Liver (tissue), 9 donors: ENCODE results near the gene ELN. TPM values are rescaled to one million over a fixed set of nuclear protein-coding genes. Genes with fewer than 3 reads are reported as not detected.

Source experiments
- DNase-seq: peaks from one replicate; pipeline ENCODE4 v3.0.0-alpha.2; 2017; ENCODE audit warnings: low spot score
- H3K27ac ChIP-seq, 2 donors: one replicate each; pipeline ENCODE4 v1.7.0; 2013; ENCODE audit warnings: inconsistent platforms in 2 of 2, low read length in 2 of 2, control low read depth in 1 of 2, low read depth in 1 of 2, mild to moderate bottlenecking in 1 of 2
- H3K27me3 ChIP-seq, 4 donors: one replicate each; pipeline versions ENCODE4 v1.6.1 to v1.7.0; 2013; ENCODE audit warnings: low read length in 3 of 4, inconsistent platforms in 1 of 4, mild to moderate bottlenecking in 1 of 4, moderate library complexity in 1 of 4; ENCODE audit not compliant: control insufficient read depth in 4 of 4, insufficient read depth in 4 of 4
- H3K36me3 ChIP-seq, 4 donors: one replicate each; pipeline versions ENCODE4 v1.6.1 to v1.7.0; 2013; ENCODE audit warnings: low read length in 3 of 4, mild to moderate bottlenecking in 3 of 4, low read depth in 1 of 4, moderate library complexity in 1 of 4; ENCODE audit not compliant: control insufficient read depth in 4 of 4, insufficient read depth in 3 of 4
- H3K4me1 ChIP-seq, 4 donors: one replicate each; pipeline versions ENCODE4 v1.6.1 to v1.7.0; 2013; ENCODE audit warnings: low read length in 3 of 4, mild to moderate bottlenecking in 3 of 4, moderate library complexity in 1 of 4; ENCODE audit not compliant: control insufficient read depth in 4 of 4, insufficient read depth in 4 of 4
- H3K4me3 ChIP-seq, 3 donors: one replicate each; pipeline versions ENCODE4 v1.6.1 to v1.7.0; 2013; ENCODE audit warnings: low read length in 3 of 3, control low read depth in 1 of 3, low read depth in 1 of 3, mild to moderate bottlenecking in 1 of 3
- H3K9ac ChIP-seq, 2 donors: one replicate each; pipeline ENCODE4 v1.7.0; 2013; ENCODE audit warnings: low read length in 2 of 2, mild to moderate bottlenecking in 2 of 2, moderate library complexity in 2 of 2, control low read depth in 1 of 2, low read depth in 1 of 2
- H3K9me3 ChIP-seq, 4 donors: one replicate each; pipeline versions ENCODE4 v1.6.1 to v1.7.0; 2013; ENCODE audit warnings: low read length in 3 of 4; ENCODE audit not compliant: control insufficient read depth in 4 of 4
- ATF3 ChIP-seq: IDR thresholded peaks from 2 replicates; pipeline ENCODE4 v1.6.1; 2016; ENCODE audit warnings: antibody characterized with exemption
- CTCF ChIP-seq: fragments of 150-350 bp; IDR thresholded peaks from 2 replicates; pipeline ENCODE4 v1.5.1; 2017; ENCODE audit warnings: improper control_type of control experiment, low read depth, low read length; ENCODE audit not compliant: missing input control
- EGR1 ChIP-seq, 2 donors: IDR thresholded peaks; 2 replicates each; pipeline ENCODE4 v1.6.1; 2016 to 2018; ENCODE audit warnings: antibody characterized with exemption in 2 of 2, low read depth in 2 of 2
- FOXA1 ChIP-seq: IDR thresholded peaks from 2 replicates; pipeline ENCODE4 v1.6.1; 2016; ENCODE audit warnings: antibody characterized with exemption
- FOXA2 ChIP-seq: IDR thresholded peaks from 2 replicates; pipeline ENCODE4 v1.6.1; 2016; ENCODE audit warnings: antibody characterized with exemption
- GABPA ChIP-seq, 2 donors: IDR thresholded peaks in 1 of 2; conservative IDR thresholded peaks in 1 of 2; 2 replicates each; pipeline ENCODE4 v1.6.1; 2016; ENCODE audit warnings: antibody characterized with exemption in 2 of 2, mild to moderate bottlenecking in 1 of 2, moderate library complexity in 1 of 2
- HNF4A ChIP-seq, 2 donors: conservative IDR thresholded peaks; 2 replicates each; pipeline ENCODE4 v1.6.1; 2016; ENCODE audit warnings: antibody characterized with exemption in 2 of 2, mild to moderate bottlenecking in 2 of 2
- HNF4G ChIP-seq: IDR thresholded peaks from 2 replicates; pipeline ENCODE4 v1.6.1; 2016; ENCODE audit warnings: antibody characterized with exemption
- JUND ChIP-seq, 2 donors: IDR thresholded peaks; 2 replicates each; pipeline ENCODE4 v1.6.1; 2016; ENCODE audit warnings: antibody characterized with exemption in 2 of 2
- MAX ChIP-seq: IDR thresholded peaks from 2 replicates; pipeline ENCODE4 v1.6.1; 2016; ENCODE audit warnings: antibody characterized with exemption
- NR2F2 ChIP-seq: IDR thresholded peaks from 2 replicates; pipeline ENCODE4 v1.6.1; 2016; ENCODE audit warnings: antibody characterized with exemption
- RAD21 ChIP-seq, 2 donors: IDR thresholded peaks; 2 replicates each; pipeline ENCODE4 v1.6.1; 2016; ENCODE audit warnings: antibody characterized with exemption in 2 of 2, mild to moderate bottlenecking in 2 of 2
- REST ChIP-seq: IDR thresholded peaks from 2 replicates; pipeline ENCODE4 v1.6.1; 2016; ENCODE audit warnings: antibody characterized with exemption, mild to moderate bottlenecking
- RXRA ChIP-seq, 2 donors: IDR thresholded peaks; 2 replicates each; pipeline ENCODE4 v1.6.1; 2017 to 2018; ENCODE audit warnings: antibody characterized with exemption in 2 of 2, mild to moderate bottlenecking in 1 of 2
- SP1 ChIP-seq: IDR thresholded peaks from 2 replicates; pipeline ENCODE4 v1.6.1; 2018; ENCODE audit warnings: antibody characterized with exemption, mild to moderate bottlenecking
- TAF1 ChIP-seq: conservative IDR thresholded peaks from 2 replicates; pipeline ENCODE4 v1.6.1; 2016; ENCODE audit warnings: antibody characterized with exemption, mild to moderate bottlenecking
- YY1 ChIP-seq: IDR thresholded peaks from 2 replicates; pipeline ENCODE4 v1.6.1; 2016; ENCODE audit warnings: antibody characterized with exemption, mild to moderate bottlenecking
- ZBTB33 ChIP-seq: IDR thresholded peaks from 2 replicates; pipeline ENCODE4 v1.6.1; 2016; ENCODE audit warnings: antibody characterized with exemption
- WGBS: extraction: QIAGEN DNeasy Blood & Tissue Kit; methylation state at CpG from one replicate; pipeline ENCODE4 v1.1.7; 2013; 5-methylcytosine and 5-hydroxymethylcytosine counted together
- polyA plus RNA-seq, 2 donors: library from polyadenylated mRNA; stranded (reverse) in 1 of 2; unstranded in 1 of 2; fragments of 200-250 nt in 1 of 2; fragments of >200 nt in 1 of 2; fragmentation: Nextera tagmentation in 1 of 2; extraction: Ambion mirVana in 1 of 2; gene quantifications; one replicate each; pipeline versions ENCODE4 v1.2.1 to v1.2.3, GENCODE V29; 2013 to 2015
- total RNA-seq, 2 donors: library from RNA; depleted of rRNA; stranded (reverse); fragments of >200 nt; gene quantifications; one replicate each; pipeline ENCODE4 v1.2.3, GENCODE V29; 2014
- donor health status: healthy.
- donor health status: healthy.
- donor health status: healthy.
- donor health status: healthy.
- donor health status: healthy.

The ELN gene
- total and polyA plus RNA-seq, 4 donors = 2.7 to 16.3 (median 9.7) TPM

GRCh38 chr7:74070619-74070921, 42.6 kb downstream of the ELN start:
- no peak for DNase-seq
- TF ChIP-seq SP1 = no peak
- no peak for TF ChIP-seq TAF1
- TF ChIP-seq HNF4A (conservative IDR thresholded peaks at IDR 0.05) = no peak

GRCh38 chr7:74071121-74071520, 43.1 kb downstream of the ELN start:
- Histone ChIP-seq H3K9me3 (no peaks in the 10 kb centered on the region), H3K27ac (no peak overlapping the region), H3K27me3 (no peaks in the 10 kb centered on the region), H3K9ac (no peak overlapping the region), H3K36me3 (no peaks in the 10 kb centered on the region), H3K4me3 (no peak overlapping the region), H3K4me1 (no peaks in the 10 kb centered on the region)
- WGBS = 94% methylated on average over 3 of the region's 3 CpGs
- DNase-seq = no peak
- TF ChIP-seq GABPA (IDR thresholded peaks at IDR 0.05 in 1 of 2, conservative IDR thresholded peaks at IDR 0.05 in 1 of 2) (no peak), FOXA1 (no peak), YY1 (no peak), REST (no peak), ATF3 (no peak), TAF1 (no peak), HNF4G (no peak), SP1 (no peak), CTCF (no peak), MAX (no peak), RXRA (IDR thresholded peaks at IDR 0.05) (no peak), NR2F2 (no peak), RAD21 (IDR thresholded peaks at IDR 0.05) (no peak), EGR1 (IDR thresholded peaks at IDR 0.05; ENCODE audit: low read depth in 2 of 2) (no peak), JUND (IDR thresholded peaks at IDR 0.05) (no peak), HNF4A (conservative IDR thresholded peaks at IDR 0.05) (no peak), ZBTB33 (no peak), FOXA2 (no peak)

More at GRCh38 chr7:74070619-74070921, 42.6 kb downstream of the ELN start:
- 80% methylated on average over 6 of the region's 6 CpGs for WGBS
- H3K4me1 ChIP-seq = no peaks in the 10 kb centered on the region
- H3K36me3 ChIP-seq = no peaks in the 10 kb centered on the region
- no peaks in the 10 kb centered on the region for H3K27me3 ChIP-seq
- H3K9me3 ChIP-seq = no peaks in the 10 kb centered on the region
- H3K9ac ChIP-seq = no peak overlapping the region
- no peak overlapping the region for H3K4me3 ChIP-seq
- H3K27ac ChIP-seq = no peak overlapping the region
